SK-N-SH treated with all-trans-retinoic acid at 6 μM for 48 hours (cell line): Measurements from ENCODE around the gene STAC3.

Source experiments
- ATAC-seq: fragments of 200-7000 bp; cut with Tn5 transposase; 3 replicates; pipeline ENCODE4 v1.9.1; 2020; ENCODE audit warnings: mild to moderate bottlenecking, moderate library complexity
- ARNTL ChIP-seq: fragments of 450-650 bp; formaldehyde crosslinking; IDR thresholded peaks from 2 replicates; pipeline ENCODE4 v1.5.0; 2020; ENCODE audit warnings: low read depth, mild to moderate bottlenecking, moderate library complexity, borderline replicate concordance
- BACH2 ChIP-seq: fragments of 250-450 bp; sonication (Bioruptor Pico); IDR thresholded peaks from 2 replicates; pipeline ENCODE4 v1.9.0; 2021; ENCODE audit warnings: mild to moderate bottlenecking, borderline replicate concordance
- CSDC2 ChIP-seq: fragments of 250-450 bp; sonication (Bioruptor Pico); IDR thresholded peaks from 2 replicates; pipeline ENCODE4 v1.5.0; 2020; ENCODE audit warnings: mild to moderate bottlenecking, moderate library complexity
- ESRRG ChIP-seq: fragments of 250-450 bp; sonication (Bioruptor Pico); IDR thresholded peaks from 2 replicates; pipeline ENCODE4 v1.6.1; 2021; ENCODE audit warnings: mild to moderate bottlenecking
- GLIS3 ChIP-seq: fragments of 250-450 bp; sonication (Bioruptor Pico); IDR thresholded peaks from 2 replicates; pipeline ENCODE4 v1.5.0; 2020; ENCODE audit warnings: mild to moderate bottlenecking, moderate library complexity
- ISL1 ChIP-seq: fragments of 250-450 bp; sonication (Bioruptor Pico); IDR thresholded peaks from 2 replicates; pipeline ENCODE4 v2.1.2; 2022; ENCODE audit warnings: mild to moderate bottlenecking, moderate library complexity
- OSR1 ChIP-seq: fragments of 250-450 bp; sonication (Bioruptor Pico); IDR thresholded peaks from 2 replicates; pipeline ENCODE4 v1.8.0; 2022; ENCODE audit warnings: moderate library complexity, mild to moderate bottlenecking, inconsistent platforms
- PPARA ChIP-seq: fragments of 250-450 bp; sonication (Bioruptor Pico); IDR thresholded peaks from 2 replicates; pipeline ENCODE4 v1.5.0; 2020; ENCODE audit warnings: mild to moderate bottlenecking, borderline replicate concordance
- RARB ChIP-seq: fragments of 250-450 bp; sonication (Bioruptor Pico); IDR thresholded peaks from 2 replicates; pipeline ENCODE4 v1.8.0; 2021; ENCODE audit warnings: mild to moderate bottlenecking, moderate library complexity
- SNAI2 ChIP-seq: fragments of 250-450 bp; sonication (Bioruptor Pico); IDR thresholded peaks from 2 replicates; pipeline ENCODE4 v1.5.0; 2020; ENCODE audit warnings: mild to moderate bottlenecking, moderate library complexity
- TCF4 ChIP-seq: fragments of 250-450 bp; sonication (Bioruptor Pico); IDR thresholded peaks from 2 replicates; pipeline ENCODE4 v1.8.0; 2021; ENCODE audit warnings: mild to moderate bottlenecking, moderate library complexity, borderline replicate concordance
- ZC3H10 ChIP-seq: fragments of 250-450 bp; sonication (Bioruptor Pico); IDR thresholded peaks from 2 replicates; pipeline ENCODE4 v1.5.1; 2021; ENCODE audit warnings: mild to moderate bottlenecking, moderate library complexity
- ZFP3 ChIP-seq: fragments of 250-450 bp; sonication (Bioruptor Pico); IDR thresholded peaks from 2 replicates; pipeline ENCODE4 v1.5.0; 2020; ENCODE audit warnings: mild to moderate bottlenecking, moderate library complexity
- ZFP30 ChIP-seq: fragments of 450-650 bp; formaldehyde crosslinking; IDR thresholded peaks from 2 replicates; pipeline ENCODE4 v1.5.0; 2022; ENCODE audit warnings: mild to moderate bottlenecking, moderate library complexity
- ZNF565 ChIP-seq: fragments of 450-650 bp; formaldehyde crosslinking; conservative IDR thresholded peaks from 2 replicates; pipeline ENCODE4 v1.5.0; 2020; ENCODE audit warnings: low read depth, mild to moderate bottlenecking, moderate library complexity
- ZNF70 ChIP-seq: fragments of 450-650 bp; formaldehyde crosslinking; IDR thresholded peaks from 2 replicates; pipeline ENCODE4 v1.5.0; 2020; ENCODE audit warnings: mild to moderate bottlenecking, moderate library complexity
- ZNF8 ChIP-seq: fragments of 450-650 bp; formaldehyde crosslinking; IDR thresholded peaks from 2 replicates; pipeline ENCODE4 v1.5.0; 2020; ENCODE audit warnings: mild to moderate bottlenecking, moderate library complexity
- TF ChIP-seq, protein P1 (sequence below): fragments of 250-450 bp; sonication (Bioruptor Pico); IDR thresholded peaks from 2 replicates; pipeline ENCODE4 v1.5.1; 2020; ENCODE audit warnings: low read depth, mild to moderate bottlenecking, moderate library complexity
- TF ChIP-seq, protein P2 (sequence below): fragments of 250-450 bp; sonication (Bioruptor Pico); IDR thresholded peaks from 2 replicates; pipeline ENCODE4 v1.5.1; 2021; ENCODE audit warnings: mild to moderate bottlenecking, moderate library complexity
- TF ChIP-seq, protein P3 (sequence below): fragments of 250-450 bp; sonication (Bioruptor Pico); IDR thresholded peaks from 2 replicates; pipeline ENCODE4 v1.8.0; 2021; ENCODE audit warnings: low read depth, mild to moderate bottlenecking, moderate library complexity, borderline replicate concordance
- TF ChIP-seq, protein P4 (sequence below): fragments of 250-450 bp; sonication (Bioruptor Pico); IDR thresholded peaks from 2 replicates; pipeline ENCODE4 v1.8.0; 2020; ENCODE audit warnings: mild to moderate bottlenecking, moderate library complexity, borderline replicate concordance

The STAC3 gene

DNA sequence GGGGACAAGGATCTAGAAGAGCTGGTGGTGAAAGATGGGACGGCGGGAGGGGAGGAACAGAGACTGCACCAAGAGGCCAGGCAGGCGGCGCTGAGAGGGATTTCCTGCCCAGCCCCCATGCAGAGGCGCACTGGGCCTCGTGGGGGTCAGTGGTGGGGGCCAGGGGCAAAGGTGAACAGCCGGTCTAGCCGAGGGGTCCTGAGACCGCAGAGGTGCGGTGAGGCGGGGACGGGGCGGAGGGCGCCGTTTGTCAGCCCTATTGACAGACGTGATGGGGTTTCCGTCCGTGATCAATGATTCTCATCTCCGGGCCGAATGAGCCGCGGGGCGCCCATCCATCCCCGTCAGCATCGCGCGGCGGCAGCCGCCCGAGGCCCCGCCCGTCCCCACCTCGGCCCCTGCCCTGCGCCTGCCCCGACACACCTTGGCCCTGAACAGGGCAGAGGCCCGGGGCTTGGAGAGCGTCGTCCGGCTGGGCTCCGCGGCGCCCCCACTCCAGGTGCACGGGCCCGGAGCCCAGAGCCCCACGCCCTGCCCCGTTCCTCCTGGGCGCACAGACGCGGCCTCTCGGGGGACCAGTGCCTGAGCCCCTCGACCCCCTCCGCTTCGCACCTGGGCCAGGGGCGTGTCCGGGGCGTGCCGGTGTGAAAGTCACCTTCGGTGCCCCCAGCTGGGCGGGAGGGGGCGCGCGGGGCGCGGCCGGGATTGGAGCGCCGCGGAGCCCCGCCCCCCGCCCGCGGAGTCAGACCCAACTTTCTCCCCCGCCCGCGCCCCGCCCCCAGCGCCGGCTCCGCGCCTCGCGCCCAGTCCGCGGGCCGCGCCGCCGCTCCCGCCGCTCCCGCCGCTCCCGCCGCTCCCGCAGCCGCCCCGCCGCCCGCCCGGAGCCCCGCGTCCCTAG lies 34.7 kb downstream of the STAC3 start, which contains the start of gene NXPH4:
Gene NXPH4, plus strand, starts transcription at position 781 of the 898 bp plus-strand sequence. CDS start 176 bp downstream, outside the sequence.
- TF ChIP-seq ZFP30 (CRISPR knock-in tag): no peak
- TF ChIP-seq, protein P1, sequence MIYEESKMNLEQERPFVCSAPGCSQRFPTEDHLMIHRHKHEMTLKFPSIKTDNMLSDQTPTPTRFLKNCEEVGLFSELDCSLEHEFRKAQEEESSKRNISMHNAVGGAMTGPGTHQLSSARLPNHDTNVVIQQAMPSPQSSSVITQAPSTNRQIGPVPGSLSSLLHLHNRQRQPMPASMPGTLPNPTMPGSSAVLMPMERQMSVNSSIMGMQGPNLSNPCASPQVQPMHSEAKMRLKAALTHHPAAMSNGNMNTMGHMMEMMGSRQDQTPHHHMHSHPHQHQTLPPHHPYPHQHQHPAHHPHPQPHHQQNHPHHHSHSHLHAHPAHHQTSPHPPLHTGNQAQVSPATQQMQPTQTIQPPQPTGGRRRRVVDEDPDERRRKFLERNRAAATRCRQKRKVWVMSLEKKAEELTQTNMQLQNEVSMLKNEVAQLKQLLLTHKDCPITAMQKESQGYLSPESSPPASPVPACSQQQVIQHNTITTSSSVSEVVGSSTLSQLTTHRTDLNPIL: no peak
- TF ChIP-seq GLIS3 (CRISPR knock-in tag): no peak
- TF ChIP-seq ZC3H10: no peak
- no peak for TF ChIP-seq ZNF565 (CRISPR knock-in tag)
- TF ChIP-seq ZNF8 (CRISPR knock-in tag): no peak
- TF ChIP-seq, protein P2, sequence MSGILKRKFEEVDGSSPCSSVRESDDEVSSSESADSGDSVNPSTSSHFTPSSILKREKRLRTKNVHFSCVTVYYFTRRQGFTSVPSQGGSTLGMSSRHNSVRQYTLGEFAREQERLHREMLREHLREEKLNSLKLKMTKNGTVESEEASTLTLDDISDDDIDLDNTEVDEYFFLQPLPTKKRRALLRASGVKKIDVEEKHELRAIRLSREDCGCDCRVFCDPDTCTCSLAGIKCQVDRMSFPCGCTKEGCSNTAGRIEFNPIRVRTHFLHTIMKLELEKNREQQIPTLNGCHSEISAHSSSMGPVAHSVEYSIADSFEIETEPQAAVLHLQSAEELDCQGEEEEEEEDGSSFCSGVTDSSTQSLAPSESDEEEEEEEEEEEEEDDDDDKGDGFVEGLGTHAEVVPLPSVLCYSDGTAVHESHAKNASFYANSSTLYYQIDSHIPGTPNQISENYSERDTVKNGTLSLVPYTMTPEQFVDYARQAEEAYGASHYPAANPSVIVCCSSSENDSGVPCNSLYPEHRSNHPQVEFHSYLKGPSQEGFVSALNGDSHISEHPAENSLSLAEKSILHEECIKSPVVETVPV: no peak
- TF ChIP-seq RARB (CRISPR knock-in tag): no peak
- no peak for TF ChIP-seq ESRRG
- TF ChIP-seq ARNTL (CRISPR knock-in tag): no peak
- TF ChIP-seq PPARA (CRISPR knock-in tag): no peak
- TF ChIP-seq, protein P3, sequence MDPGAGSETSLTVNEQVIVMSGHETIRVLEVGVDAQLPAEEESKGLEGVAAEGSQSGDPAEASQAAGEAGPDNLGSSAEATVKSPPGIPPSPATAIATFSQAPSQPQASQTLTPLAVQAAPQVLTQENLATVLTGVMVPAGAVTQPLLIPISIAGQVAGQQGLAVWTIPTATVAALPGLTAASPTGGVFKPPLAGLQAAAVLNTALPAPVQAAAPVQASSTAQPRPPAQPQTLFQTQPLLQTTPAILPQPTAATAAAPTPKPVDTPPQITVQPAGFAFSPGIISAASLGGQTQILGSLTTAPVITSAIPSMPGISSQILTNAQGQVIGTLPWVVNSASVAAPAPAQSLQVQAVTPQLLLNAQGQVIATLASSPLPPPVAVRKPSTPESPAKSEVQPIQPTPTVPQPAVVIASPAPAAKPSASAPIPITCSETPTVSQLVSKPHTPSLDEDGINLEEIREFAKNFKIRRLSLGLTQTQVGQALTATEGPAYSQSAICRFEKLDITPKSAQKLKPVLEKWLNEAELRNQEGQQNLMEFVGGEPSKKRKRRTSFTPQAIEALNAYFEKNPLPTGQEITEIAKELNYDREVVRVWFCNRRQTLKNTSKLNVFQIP (CRISPR knock-in tag): no peak
- TF ChIP-seq, protein P4, sequence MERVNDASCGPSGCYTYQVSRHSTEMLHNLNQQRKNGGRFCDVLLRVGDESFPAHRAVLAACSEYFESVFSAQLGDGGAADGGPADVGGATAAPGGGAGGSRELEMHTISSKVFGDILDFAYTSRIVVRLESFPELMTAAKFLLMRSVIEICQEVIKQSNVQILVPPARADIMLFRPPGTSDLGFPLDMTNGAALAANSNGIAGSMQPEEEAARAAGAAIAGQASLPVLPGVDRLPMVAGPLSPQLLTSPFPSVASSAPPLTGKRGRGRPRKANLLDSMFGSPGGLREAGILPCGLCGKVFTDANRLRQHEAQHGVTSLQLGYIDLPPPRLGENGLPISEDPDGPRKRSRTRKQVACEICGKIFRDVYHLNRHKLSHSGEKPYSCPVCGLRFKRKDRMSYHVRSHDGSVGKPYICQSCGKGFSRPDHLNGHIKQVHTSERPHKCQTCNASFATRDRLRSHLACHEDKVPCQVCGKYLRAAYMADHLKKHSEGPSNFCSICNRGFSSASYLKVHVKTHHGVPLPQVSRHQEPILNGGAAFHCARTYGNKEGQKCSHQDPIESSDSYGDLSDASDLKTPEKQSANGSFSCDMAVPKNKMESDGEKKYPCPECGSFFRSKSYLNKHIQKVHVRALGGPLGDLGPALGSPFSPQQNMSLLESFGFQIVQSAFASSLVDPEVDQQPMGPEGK (CRISPR knock-in tag): no peak
- no peak for TF ChIP-seq SNAI2 (CRISPR knock-in tag)
- TF ChIP-seq CSDC2 (CRISPR knock-in tag): no peak
- no peak for TF ChIP-seq ISL1 (CRISPR knock-in tag)
- no peak for TF ChIP-seq ZNF70 (CRISPR knock-in tag)
- no peak for TF ChIP-seq OSR1
- TF ChIP-seq TCF4 (CRISPR knock-in tag): no peak
- no peak for TF ChIP-seq ZFP3 (CRISPR knock-in tag)
- no peak; the same call in 2 of the 3 replicates for ATAC-seq

DNA sequence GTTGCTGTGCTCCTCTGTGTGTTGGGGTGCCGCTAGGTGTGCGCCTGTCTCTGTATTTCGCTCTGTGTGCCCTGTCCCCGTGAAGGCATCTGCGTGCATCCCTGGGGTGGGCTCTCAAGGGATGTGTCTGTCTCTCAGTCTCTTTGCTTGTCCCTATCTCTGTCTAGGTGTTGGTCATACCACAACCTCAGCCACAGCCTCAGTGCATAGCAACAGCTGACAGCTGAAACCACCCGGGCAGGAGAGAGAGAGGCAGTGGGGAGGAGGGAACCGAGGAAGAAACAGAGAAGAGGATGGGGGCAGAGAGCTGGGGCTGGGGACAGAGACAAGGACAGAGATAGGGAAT lies 35.3 kb downstream of the STAC3 start:
- no peak for TF ChIP-seq ESRRG
- TF ChIP-seq ZC3H10: no peak
- no peak for TF ChIP-seq GLIS3 (CRISPR knock-in tag)
- TF ChIP-seq ARNTL (CRISPR knock-in tag): no peak
- TF ChIP-seq OSR1: no peak
- TF ChIP-seq, protein P4 (CRISPR knock-in tag): no peak
- TF ChIP-seq, protein P1: no peak
- TF ChIP-seq, protein P2: no peak
- no peak for TF ChIP-seq SNAI2 (CRISPR knock-in tag)
- no peak for TF ChIP-seq ZNF8 (CRISPR knock-in tag)
- no peak for TF ChIP-seq PPARA (CRISPR knock-in tag)
- no peak for TF ChIP-seq CSDC2 (CRISPR knock-in tag)
- no peak for TF ChIP-seq ZNF70 (CRISPR knock-in tag)
- TF ChIP-seq, protein P3 (CRISPR knock-in tag): no peak
- TF ChIP-seq ZFP3 (CRISPR knock-in tag): no peak
- no peak for TF ChIP-seq BACH2 (CRISPR knock-in tag)
- no peak for TF ChIP-seq ISL1 (CRISPR knock-in tag)
- no peak for TF ChIP-seq ZFP30 (CRISPR knock-in tag)
- TF ChIP-seq TCF4 (CRISPR knock-in tag): no peak
- no peak for TF ChIP-seq RARB (CRISPR knock-in tag)
- peak; percentile 6; the same call in 2 of the 3 replicates for ATAC-seq
